Ammon's horn (tissue), 1 donor: ENCODE results near the gene TBC1D2.

Experiments
- DNase-seq: peaks from one replicate; pipeline ENCODE4 v3.0.0-alpha.2; 2016; ENCODE audit warnings: low spot score

Gene TBC1D2

GRCh38 chr9:98241357-98242300, 13.8 kb downstream of the TBC1D2 start:
- no peak for DNase-seq

DNA sequence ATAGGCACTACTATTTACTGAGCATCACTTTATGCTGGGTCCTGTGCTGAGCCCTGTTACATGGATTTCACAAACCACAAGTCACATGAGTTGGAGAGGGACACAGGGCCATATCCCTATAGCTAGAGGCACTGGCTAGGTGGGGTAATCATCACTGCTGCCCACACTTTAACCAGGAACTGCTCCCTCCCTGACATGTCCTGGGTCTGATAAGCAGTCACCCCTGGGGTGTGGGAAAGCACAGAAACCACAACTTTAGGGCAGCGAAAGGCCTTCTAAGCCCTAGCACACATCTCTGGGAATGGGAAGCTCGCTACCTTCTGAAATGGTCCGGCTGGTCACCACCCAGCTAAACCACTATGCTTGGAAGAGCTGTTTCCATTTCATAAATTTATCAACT, 15.0 kb downstream of the TBC1D2 start:
- no peak for DNase-seq

GRCh38 chr9:98236901-98237487, 18.5 kb downstream of the TBC1D2 start:
- DNase-seq, result no peak

DNA sequence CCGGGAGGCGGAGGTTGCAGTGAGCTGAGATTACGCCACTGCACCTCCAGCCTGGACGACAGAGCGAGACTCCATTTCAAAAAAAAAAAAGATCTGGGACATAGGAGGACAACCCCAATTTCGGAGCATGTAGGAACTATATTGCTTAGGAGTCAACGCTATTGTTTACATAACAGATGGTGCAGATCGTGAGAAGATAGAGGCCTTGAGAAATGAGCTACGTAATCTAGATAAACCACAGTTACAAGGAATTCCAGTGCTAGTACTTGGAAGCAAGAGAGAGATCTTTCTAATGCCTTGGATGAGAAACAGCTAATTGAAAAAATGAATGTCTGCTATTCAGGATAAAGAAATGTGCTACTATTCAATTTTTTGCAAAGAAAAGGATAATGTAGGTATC, 20.3 kb downstream of the TBC1D2 start:
- DNase-seq, result no peak

DNA sequence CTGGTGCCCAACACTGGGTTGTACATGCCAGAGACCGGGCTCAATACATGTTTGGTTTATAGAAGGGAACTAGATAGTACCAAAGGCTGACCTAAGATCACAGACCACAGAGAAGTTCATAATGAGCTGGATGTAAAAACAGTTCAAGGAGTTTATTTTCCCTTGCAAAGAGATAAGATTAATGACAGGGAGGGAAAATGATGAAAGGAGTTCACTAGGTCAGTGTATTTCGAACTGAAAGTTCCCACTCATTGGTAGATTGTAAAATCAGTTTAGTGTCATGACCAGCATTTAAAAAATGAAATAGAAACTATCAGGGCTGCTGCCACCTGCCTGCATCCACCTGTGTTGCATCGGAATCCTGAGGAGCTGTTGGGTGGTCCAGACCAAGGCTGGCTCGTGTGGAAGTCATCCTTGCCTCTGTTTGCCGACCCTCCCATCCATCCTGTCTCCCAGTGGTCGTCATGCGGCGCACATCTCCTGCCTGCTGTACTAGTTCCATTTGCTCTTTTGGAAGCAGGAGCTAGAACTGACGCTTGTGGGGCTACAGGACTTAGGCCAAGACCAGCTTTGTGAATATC, 21.1 kb downstream of the TBC1D2 start:
- no peak for DNase-seq

DNA sequence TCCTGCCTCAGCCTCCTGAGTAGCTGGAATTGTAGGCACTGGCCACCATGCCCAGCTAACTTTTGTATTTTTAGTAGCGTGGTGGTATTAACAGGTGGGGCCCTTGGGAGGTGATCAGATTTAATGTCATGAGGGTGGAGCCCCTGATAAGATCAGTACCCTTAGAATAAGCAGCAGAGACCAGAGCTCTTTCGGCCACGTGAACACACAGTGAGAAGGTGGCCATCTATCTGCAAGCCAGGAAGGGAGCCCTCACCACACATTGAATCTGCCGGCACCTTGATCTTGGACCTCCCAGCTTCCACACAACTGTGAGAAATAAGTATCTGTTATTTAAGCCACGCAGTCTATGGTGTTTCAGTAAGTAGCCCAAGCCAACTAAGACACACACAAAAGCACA, 22.5 kb downstream of the TBC1D2 start:
- DNase-seq, result no peak

DNA sequence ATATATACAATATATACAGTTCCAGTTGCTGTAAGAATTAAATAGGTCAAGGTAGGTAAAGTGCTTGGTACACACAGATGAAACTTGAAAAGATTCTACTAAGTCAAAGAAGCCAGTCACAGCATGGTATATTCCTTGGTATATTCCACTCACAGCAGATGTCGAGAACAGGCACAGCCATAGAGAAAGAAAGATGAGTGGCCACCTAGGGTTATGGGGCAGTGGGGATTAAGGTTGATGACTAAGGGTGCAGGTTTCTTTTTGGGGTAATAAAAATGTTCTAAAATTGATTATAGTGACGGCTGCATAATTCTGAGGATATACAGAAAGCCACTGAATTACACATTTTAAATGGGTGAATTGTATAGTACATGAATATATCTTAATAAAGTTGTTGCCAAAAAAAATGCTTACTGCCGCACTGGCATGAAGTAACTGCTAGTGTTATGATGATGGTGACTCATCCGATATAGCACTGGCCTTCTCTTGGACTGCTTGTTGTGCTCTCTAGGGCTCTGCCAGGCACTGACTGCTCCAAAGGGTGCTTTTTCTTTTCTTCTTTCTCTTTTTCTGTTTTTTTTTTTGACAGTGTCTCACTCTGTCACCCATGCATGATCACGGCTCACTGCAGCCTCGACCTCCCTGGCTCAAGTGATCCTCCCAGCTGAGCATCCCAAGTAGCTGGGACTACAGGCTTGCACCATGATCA, 23.5 kb downstream of the TBC1D2 start:
- no peak for DNase-seq

DNA sequence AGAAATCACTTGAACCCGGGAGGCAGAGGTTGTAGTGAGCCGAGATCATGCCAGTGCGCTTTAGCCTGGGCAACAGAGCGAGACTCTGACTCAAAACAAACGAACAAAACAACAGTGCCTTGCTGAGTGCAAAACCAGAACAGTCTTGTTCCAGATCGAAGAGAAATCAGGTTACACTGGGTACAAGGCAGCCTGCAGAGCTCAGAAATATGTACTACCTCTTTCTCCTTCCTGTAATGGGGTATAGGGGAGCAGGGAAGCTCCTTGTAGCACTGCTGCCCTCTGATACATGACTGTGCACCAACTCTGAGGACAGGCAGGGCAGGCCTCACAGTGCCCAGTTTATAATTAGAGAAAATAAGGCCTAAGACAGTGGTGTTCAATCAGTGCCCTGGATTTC, 24.7 kb downstream of the TBC1D2 start:
- DNase-seq, result no peak

DNA sequence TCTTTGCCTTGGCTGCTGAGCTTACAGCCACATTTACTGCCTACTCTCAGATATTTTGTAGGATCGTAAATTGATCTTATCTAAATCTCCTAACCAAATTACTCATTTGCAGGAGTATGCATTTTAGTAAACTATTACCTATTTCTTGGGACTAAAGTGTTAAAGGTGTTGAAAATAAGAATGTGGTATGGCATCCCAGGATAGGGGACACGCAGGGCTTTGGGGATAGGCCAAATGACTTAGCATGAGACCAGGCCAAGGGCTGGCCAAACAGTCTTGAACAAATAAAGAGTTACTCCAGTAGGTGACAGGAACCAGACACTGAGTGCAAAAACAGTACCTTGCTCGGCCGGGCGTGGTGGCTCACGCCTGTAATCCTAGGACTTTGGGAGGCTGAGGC, 25.1 kb downstream of the TBC1D2 start:
- no peak for DNase-seq

- no peak for DNase-seq
Measured at GRCh38 chr9:98229620-98230019, 25.8 kb downstream of the TBC1D2 start.

DNA sequence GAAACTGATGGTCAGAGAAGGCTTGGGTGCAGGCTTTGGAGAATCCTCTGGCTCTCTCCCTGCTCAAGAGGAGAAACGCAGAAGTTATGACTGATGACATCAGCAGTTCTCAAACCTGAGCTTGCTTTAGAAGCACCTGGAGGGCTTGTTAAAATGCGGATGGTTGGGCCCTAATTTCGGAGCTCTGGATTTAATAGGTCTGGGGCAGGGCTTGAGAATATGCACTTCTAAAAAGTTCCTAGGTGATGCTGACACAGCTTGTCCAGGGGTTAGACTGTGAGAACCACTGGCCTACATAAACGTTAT, 26.4 kb downstream of the TBC1D2 start:
- DNase-seq, result no peak

- DNase-seq, result no peak
Measured at GRCh38 chr9:98228392-98229089, 26.9 kb downstream of the TBC1D2 start.

DNA sequence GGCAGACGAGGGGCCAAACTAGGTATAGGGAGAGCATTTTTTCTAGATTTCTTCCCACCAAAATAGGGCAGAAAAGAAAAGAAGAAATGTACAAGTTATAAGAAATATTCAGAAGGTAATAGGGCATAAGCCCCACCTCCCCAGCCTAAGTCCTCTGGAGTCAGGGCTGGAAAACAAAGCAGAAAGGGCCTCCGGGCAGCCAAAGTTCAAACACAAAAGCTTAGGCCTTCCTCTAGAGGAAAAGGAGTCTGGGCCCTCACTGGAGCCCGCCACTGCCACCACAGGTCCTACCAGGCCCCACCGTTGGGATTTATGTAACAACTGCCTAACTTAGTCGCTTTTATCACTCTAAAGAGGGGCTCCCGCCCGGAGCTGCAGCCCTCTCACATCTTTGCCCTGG, 27.6 kb downstream of the TBC1D2 start:
- no peak for DNase-seq

GRCh38 chr9:98226957-98227356, 28.5 kb downstream of the TBC1D2 start:
- no peak for DNase-seq

DNA sequence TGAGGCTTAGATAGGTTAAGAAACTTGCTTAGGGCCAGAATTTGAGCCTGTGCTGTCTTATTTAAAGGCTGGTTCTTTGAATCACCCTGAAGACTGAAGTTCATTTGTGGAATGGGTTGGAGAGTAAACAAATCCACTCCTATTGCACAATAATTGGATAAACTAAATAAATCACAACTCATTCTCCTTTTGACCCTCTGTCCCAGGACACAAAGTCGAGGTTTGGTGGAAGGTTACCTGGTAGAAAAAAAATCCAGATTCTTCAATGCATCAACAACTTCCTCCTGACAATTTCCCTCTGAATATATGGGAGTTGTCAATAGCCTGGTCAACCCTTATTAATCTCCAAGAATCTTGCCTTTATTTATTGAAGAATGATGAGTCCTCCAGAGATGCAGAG, 28.9 kb downstream of the TBC1D2 start:
- no peak for DNase-seq

DNA sequence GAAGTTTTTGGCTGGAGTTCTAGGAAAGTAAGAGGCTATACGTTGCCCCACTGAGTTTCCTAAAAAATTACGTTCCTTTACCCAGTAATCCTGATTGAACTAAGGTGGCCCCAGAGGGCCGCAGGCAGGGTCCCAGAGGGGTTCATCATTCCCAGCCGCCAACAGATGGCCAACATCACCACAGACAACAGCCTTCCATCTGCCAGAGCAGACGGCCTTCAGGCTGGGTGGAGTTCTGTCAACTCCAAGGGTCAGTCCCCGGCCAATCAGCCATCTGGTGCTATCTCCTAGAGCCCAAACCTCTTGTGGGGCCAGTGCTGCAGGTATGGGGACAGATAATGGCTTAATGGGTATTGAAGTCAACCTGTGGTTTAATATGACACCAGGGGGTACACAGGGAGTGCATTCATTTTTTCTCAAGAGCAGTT, 30.4 kb downstream of the TBC1D2 start:
- no peak for DNase-seq

GRCh38 chr9:98222885-98223691, 32.4 kb downstream of the TBC1D2 start:
- no peak for DNase-seq

- no peak for DNase-seq
Measured at GRCh38 chr9:98220911-98221310, 34.5 kb downstream of the TBC1D2 start.

DNA sequence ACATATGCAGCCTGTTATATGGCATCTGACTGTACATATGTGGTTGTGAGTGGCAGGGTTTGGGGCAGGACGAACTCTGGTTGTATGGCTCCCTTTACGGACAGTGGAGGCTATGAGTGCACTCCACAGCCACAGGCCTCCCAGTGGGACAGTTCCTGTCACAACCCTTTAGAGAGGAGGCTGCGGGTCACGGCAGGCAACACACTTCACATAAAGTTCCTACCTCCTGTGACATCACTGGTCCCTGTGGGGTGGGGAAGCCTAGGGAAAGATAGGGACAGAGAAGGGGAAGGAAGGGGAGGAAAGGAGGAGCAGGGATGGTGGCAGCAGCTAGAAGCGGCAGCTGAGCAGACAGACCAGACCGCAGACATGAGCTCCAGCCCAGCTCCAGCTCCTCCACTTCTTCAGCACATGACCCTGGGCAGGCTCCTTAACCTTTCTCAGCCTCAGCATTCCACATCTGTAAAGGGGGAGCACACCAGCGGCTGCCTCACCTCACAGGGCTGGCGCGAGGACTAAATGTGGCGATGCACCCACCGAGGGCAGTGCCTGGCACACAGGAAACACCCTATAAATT, 35.6 kb downstream of the TBC1D2 start:
- DNase-seq, result no peak

GRCh38 chr9:98219364-98219716, 36.1 kb downstream of the TBC1D2 start:
- DNase-seq, result no peak
